C4-2B (cell line): ENCODE data around the gene GSS.

Experiments used
- H3K27ac ChIP-seq: fragments of 450-650 bp; 2 replicates; pipeline ENCODE4 v1.5.1; 2017
- ZFX ChIP-seq: fragments of 450-650 bp; IDR thresholded peaks from 2 replicates; pipeline ENCODE4 v1.6.1; 2017
- TF ChIP-seq, protein P1 (sequence below): fragments of 450-650 bp; conservative IDR thresholded peaks from 2 replicates; pipeline ENCODE4 v1.5.1; 2017; ENCODE audit warnings: mild to moderate bottlenecking

The GSS gene

DNA sequence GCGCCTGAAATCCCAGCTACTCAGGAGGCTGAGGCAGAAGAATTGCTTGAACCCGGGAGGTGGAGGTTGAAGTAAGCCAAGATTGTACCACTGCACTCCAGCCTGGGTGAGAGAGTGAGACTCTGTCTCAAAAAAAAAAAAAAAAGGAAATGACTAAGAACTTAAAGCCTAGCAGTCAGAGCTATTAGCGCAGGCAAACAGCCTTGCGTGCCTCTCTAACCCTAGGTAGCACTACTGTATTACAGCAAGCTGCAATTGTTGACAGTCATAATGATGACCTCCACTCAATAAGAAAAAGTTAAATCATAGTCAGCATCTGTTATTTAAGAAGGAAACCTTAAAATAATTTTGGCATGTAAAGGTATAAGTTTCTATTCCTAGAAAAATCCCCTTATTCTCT is 14.4 kb downstream of the GSS start:
- no peak overlapping the region for H3K27ac ChIP-seq
- TF ChIP-seq ZFX = no peak
- TF ChIP-seq, protein P1, sequence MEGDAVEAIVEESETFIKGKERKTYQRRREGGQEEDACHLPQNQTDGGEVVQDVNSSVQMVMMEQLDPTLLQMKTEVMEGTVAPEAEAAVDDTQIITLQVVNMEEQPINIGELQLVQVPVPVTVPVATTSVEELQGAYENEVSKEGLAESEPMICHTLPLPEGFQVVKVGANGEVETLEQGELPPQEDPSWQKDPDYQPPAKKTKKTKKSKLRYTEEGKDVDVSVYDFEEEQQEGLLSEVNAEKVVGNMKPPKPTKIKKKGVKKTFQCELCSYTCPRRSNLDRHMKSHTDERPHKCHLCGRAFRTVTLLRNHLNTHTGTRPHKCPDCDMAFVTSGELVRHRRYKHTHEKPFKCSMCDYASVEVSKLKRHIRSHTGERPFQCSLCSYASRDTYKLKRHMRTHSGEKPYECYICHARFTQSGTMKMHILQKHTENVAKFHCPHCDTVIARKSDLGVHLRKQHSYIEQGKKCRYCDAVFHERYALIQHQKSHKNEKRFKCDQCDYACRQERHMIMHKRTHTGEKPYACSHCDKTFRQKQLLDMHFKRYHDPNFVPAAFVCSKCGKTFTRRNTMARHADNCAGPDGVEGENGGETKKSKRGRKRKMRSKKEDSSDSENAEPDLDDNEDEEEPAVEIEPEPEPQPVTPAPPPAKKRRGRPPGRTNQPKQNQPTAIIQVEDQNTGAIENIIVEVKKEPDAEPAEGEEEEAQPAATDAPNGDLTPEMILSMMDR = no peak

DNA sequence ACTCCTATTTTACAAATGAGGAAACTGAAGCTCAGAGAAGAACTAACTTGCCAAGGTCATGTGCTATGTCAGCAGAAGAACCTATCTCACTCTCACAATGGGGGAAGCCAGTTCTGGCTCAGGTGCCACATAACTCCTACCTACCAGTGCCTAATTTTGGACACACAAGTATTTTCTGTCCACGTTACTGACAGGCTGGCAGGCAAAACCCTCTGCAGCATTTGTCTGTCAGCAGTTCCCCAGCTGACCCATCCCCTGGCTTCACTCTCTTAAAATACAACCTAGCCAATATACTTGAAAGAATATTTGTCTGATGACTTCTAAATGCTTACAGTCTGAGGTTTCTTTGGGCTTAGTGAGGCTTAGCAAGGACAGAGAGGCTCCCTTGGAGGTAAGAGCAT is 15.5 kb downstream of the GSS start:
- TF ChIP-seq, protein P1 = no peak
- no peak for TF ChIP-seq ZFX
- no peak overlapping the region for H3K27ac ChIP-seq

DNA sequence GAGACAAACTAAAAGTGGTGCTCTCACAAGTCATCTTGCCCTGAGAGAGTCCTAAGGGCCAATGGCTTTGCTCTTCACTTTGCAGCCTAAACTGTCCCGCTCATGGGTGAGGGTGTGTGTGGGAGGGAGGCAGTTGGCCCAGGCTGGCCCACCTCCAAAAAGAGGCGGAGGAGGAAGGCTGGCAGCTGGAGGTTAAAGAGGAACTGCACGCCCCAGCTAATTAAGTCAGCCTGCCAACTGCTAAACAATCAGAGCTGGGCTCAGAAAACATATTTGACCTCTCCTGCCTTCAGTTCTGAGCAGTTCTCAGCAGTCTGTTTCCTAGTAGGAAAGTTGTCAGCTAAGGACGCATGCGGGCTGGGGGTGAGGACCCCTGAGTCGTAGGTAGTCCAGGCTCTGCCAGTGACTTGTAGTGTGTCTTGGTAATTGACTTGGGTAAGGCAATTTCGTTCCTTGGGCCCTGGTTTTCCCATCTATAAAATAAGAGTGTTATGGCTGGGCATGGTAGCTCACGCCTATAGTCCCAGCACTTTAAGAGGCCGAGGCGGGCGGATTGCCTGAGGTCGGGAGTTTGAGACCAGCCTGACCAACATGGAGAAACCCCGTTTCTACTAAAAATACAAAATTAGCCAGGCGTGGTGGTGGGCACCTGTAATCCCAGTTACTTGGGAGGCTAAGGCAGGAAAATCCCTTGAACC is 17.0 kb downstream of the GSS start:
- H3K27ac ChIP-seq = peak overlapping the region; percentile 69
- TF ChIP-seq ZFX = no peak
- TF ChIP-seq, protein P1 = no peak

DNA sequence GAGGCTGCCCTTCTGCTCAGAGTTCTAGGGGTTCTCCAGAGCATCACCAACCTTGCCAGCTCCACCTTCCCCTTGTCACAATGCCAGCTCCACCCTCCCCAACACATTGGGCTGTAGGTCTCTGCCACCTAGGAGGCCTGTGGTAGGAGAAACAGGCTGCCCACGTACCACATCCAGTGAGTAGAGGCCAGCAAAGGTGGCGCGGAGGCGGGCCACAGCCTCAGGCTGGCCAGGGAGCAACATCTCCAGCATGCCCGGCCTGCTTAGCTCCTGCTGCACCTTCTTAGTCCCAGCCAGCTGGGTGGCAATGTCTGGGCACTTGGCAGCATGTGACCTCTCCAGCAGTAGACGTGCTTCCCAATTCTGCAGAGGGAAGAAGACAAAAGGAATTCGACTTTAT is 23.8 kb downstream of the GSS start:
- no peak overlapping the region for H3K27ac ChIP-seq
- TF ChIP-seq, protein P1 = no peak
- TF ChIP-seq ZFX = no peak

DNA sequence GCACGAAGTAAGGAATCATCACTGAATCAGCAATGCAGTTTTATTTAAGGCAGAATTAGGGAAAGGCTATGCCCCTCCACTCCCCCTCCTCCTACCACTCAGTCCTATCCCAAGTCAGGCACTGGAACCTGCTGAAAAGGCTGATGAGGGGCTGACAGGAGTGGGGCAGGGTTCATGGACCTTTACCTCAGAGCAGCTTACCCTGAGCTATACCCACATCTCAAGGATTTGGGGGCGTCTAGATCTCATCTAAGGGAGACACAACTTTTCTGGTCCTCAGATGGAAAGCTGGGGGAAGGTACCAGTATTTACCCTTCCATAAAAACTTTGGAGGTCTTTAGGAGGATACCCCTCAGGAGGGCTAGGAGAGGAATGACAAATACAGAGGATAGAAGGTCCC is 27.2 kb downstream of the GSS start:
- TF ChIP-seq ZFX = no peak
- TF ChIP-seq, protein P1 = no peak
- H3K27ac ChIP-seq = no peak overlapping the region

DNA sequence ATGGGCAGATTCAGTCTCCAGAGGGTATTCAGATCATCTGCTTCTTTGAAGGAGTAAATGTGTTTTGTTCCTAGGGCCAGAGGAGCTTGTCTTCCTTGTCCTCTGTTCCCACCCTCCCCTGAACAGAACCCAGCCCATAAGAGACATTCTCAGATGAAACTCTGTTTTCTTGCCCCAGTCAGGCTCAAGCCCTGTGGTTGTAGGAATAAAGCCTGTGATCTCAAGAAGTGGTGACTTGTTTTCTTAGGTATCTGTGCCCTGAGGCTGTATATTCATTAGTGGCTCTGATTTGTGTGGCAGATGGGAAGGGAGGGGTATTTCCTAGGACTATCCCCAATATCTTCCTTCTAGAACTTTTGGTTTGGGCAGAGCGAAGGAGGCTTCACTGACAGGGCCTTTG is 27.9 kb downstream of the GSS start:
- no peak for TF ChIP-seq ZFX
- TF ChIP-seq, protein P1 = no peak
- no peak overlapping the region for H3K27ac ChIP-seq

DNA sequence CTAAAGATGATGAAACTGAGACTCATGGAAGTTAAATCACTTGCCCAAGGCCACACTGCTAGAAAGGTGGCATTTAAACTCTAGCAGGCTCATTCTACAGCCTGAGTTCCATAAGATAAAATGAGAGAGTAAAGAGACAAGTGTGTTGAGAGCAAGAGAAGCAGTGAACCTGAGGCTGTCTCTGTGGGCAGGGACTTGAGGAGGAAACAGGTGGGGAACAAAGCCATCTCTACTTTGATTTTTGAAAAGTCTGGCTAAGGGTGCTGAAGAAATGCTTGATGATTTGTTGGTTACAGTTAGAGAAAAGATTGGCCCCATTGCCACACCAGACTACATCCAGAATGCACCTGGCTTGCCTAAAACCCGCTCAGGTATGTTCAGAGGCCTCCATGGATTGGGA is 29.0 kb downstream of the GSS start:
- H3K27ac ChIP-seq = no peak overlapping the region
- TF ChIP-seq, protein P1 = no peak
- no peak for TF ChIP-seq ZFX
